Fibroblast of skin of left quadriceps (primary cell): Measurements from ENCODE around the gene ADGRF4.
"Not testable (repeated sequence)": the region's sequence is repeated elsewhere in the genome, so short reads cannot be mapped to it uniquely, and the experiment has no call there.

Source experiments
- DNase-seq, 2 experiments: peaks; one replicate each; pipeline ENCODE4 v3.0.0-alpha.2; 2013; ENCODE audit warnings: low read depth in 2 of 2

The ADGRF4 gene

GRCh38 chr6:47734831-47735481 is 36.6 kb downstream of the ADGRF4 start:
- no peak for DNase-seq

- no peak for DNase-seq
These were observed 37.8 kb downstream of the ADGRF4 start for GRCh38 chr6:47736083-47736700.

- no peak for DNase-seq
These were observed 39.0 kb downstream of the ADGRF4 start for GRCh38 chr6:47737406-47737805.

- no peak for DNase-seq
These were observed 42.3 kb downstream of the ADGRF4 start for GRCh38 chr6:47740714-47741113.

GRCh38 chr6:47741807-47742206 is 43.4 kb downstream of the ADGRF4 start:
- DNase-seq: no peak

GRCh38 chr6:47743744-47744143 is 45.4 kb downstream of the ADGRF4 start:
- peak; percentile 3 to 7 for DNase-seq

- not testable (repeated sequence) for DNase-seq
These were observed 46.9 kb downstream of the ADGRF4 start for GRCh38 chr6:47745269-47745668.

GRCh38 chr6:47749757-47750156 is 51.4 kb downstream of the ADGRF4 start:
- no peak for DNase-seq

- no peak for DNase-seq
These were observed 54.4 kb downstream of the ADGRF4 start for GRCh38 chr6:47752801-47753200.

GRCh38 chr6:47759364-47759763 is 61.0 kb downstream of the ADGRF4 start:
- no peak for DNase-seq

- no peak for DNase-seq
These were observed 64.1 kb downstream of the ADGRF4 start for GRCh38 chr6:47762502-47762901.

- DNase-seq: no peak
These were observed 68.1 kb downstream of the ADGRF4 start for GRCh38 chr6:47766445-47766844.

GRCh38 chr6:47767102-47767501 is 68.7 kb downstream of the ADGRF4 start:
- DNase-seq: no peak

- DNase-seq: no peak
These were observed 71.6 kb downstream of the ADGRF4 start for GRCh38 chr6:47769982-47770381.
